Measurements from ENCODE around the gene TDG. TPM values are rescaled to one million over a fixed set of nuclear protein-coding genes. Genes with fewer than 3 reads are reported as not detected.

The TDG gene
- total and polyA plus RNA-seq, 10 of the 15 experiments (the other 5 are each of a cell fraction or from before 2014, with no cell fraction given), result 29.7 to 68.8 (median 51.2) TPM

- WGBS (ENCODE audit: insufficient coverage, insufficient replicate concordance, low lambda C conversion rate, missing lambda C conversion rate), result 96% methylated on average over 1 of the region's 1 CpG
- in situ Hi-C loops (cut with MboI), result no loop called here
- ChIA-PET CTCF (no interaction called here), RAD21 (ENCODE audit: unreplicated experiment) (interaction anchor here (1.7 kb wide), 1 partner anchor 22 kb away, joined by 3 read pairs; no protein-coding TSS in a partner anchor), SMC1A (ENCODE audit: uncharacterized antibody, unreplicated experiment) (interaction anchor here (0.6 to 8.1 kb wide), 7 partner anchors 9 to 79 kb away, joined by 3 to 67 read pairs (median 5); partner anchors contain the start of genes HSP90B1 and TDG), POLR2A (interaction anchor here (1.2 kb wide), 1 partner anchor 8 kb away, joined by 3 read pairs; no protein-coding TSS in a partner anchor)
- BruUV-seq (replicated peaks), result no TSS peak
- Histone ChIP-seq H3K4me2 (ENCODE audit: control insufficient read depth, insufficient read depth) (no peak overlapping the region), H3K9ac (ENCODE audit: control insufficient read depth, insufficient read depth, low read length) (no peak overlapping the region), H3K27me3 (replicated peaks in 1 of 2; ENCODE audit: control insufficient read depth in 2 of 2, insufficient read depth in 2 of 2, low read length in 1 of 2) (no peaks in the 10 kb centered on the region), H4K20me1 (ENCODE audit: control insufficient read depth, insufficient read depth) (no peaks in the 10 kb centered on the region), H3K36me3 (ENCODE audit: control insufficient read depth in 2 of 2, insufficient read depth in 2 of 2, low read length in 1 of 2) (peaks cover 0 to 3% of the 10 kb centered on the region in 2 experiments; a peak in 1 of 4 replicates), H3K79me2 (ENCODE audit: control insufficient read depth, insufficient read depth, low read length) (peaks cover 23% of the 10 kb centered on the region), H3K4me3 (no peak overlapping the region), H3K4me1 (ENCODE audit: control insufficient read depth, insufficient read depth, low read length) (no peaks in the 10 kb centered on the region), H2AFZ (ENCODE audit: control insufficient read depth, low read depth, low read length) (no peak overlapping the region), H3K27ac (ENCODE audit: control insufficient read depth, insufficient read depth) (no peak overlapping the region), H3K9me3 (replicated peaks; ENCODE audit: control insufficient read depth, insufficient read depth, low read length) (no peaks in the 10 kb centered on the region)
- FAIRE-seq (no peak), DNase-seq (ENCODE audit: low read depth, low spot score) (no peak), ATAC-seq (no peak)
- intact Hi-C loops (cut with micrococcal nuclease; ENCODE audit: unreplicated experiment), result no loop called here
- TF ChIP-seq DPF2 (IDR thresholded peaks at IDR 0.05) (no peak), STAT1 (conservative IDR thresholded peaks at IDR 0.05) (no peak), BRCA1 (IDR thresholded peaks at IDR 0.05; ENCODE audit: low read depth, low read length) (no peak), MTA3 (IDR thresholded peaks at IDR 0.05; ENCODE audit: borderline replicate concordance, low read length) (no peak), CUX1 (IDR thresholded peaks at IDR 0.05; ENCODE audit: insufficient replicate concordance, low read depth, low read length) (no peak), YBX1 (IDR thresholded peaks at IDR 0.05) (no peak), KLF5 (IDR thresholded peaks at IDR 0.05; ENCODE audit: partially characterized antibody) (no peak), NFIC (IDR thresholded peaks at IDR 0.05; ENCODE audit: low read depth, low read length) (no peak), ZNF622 (IDR thresholded peaks at IDR 0.05) (no peak), EGR1 (IDR thresholded peaks at IDR 0.05; ENCODE audit: borderline replicate concordance in 1 of 2, low read depth in 2 of 2, low read length in 2 of 2) (no peak), HCFC1 (IDR thresholded peaks at IDR 0.05; ENCODE audit: low read length) (no peak), SIX5 (IDR thresholded peaks at IDR 0.05; ENCODE audit: low read depth, low read length, severe bottlenecking) (no peak)
These were observed 7.1 kb upstream of the TDG start for GRCh38 chr12:103958621-103959020.

Measured in GM12878 (cell line).